Astrocyte (in vitro differentiated cells and primary cell): Measurements from ENCODE around the gene ARID4B. TPM values are rescaled to one million over a fixed set of nuclear protein-coding genes. Genes with fewer than 3 reads are reported as not detected.

Source experiments
- DNase-seq: peaks from one replicate; pipeline ENCODE4 v3.0.0-alpha.2; 2010; ENCODE audit warnings: low read depth
- FAIRE-seq: peaks from 2 replicates; lab custom pipeline; 2011; peaks lifted over from hg19 to GRCh38; lab: Jason Lieb, UNC
- H2AFZ ChIP-seq: 2 replicates; pipeline ENCODE4 v1.6.0; 2012; ENCODE audit warnings: low read depth, low read length, inconsistent platforms
- H3K27ac ChIP-seq: 2 replicates; pipeline ENCODE4 v1.5.1; 2011; ENCODE audit warnings: low read depth, low read length, inconsistent platforms
- H3K27me3 ChIP-seq: 2 replicates; pipeline ENCODE4 v1.6.0; 2011; ENCODE audit warnings: low read length, inconsistent platforms; ENCODE audit not compliant: insufficient read depth
- H3K36me3 ChIP-seq: 2 replicates; pipeline ENCODE4 v1.5.1; 2011; ENCODE audit warnings: low read length, inconsistent platforms; ENCODE audit not compliant: insufficient read depth
- H3K4me1 ChIP-seq: 2 replicates; pipeline ENCODE4 v1.5.1; 2011; ENCODE audit warnings: low read length, inconsistent platforms; ENCODE audit not compliant: insufficient read depth
- H3K4me2 ChIP-seq: 2 replicates; pipeline ENCODE4 v1.6.0; 2012; ENCODE audit warnings: low read length, inconsistent platforms
- H3K4me3 ChIP-seq: 2 replicates; pipeline ENCODE4 v1.5.1; 2011; ENCODE audit warnings: low read depth, mild to moderate bottlenecking, low read length, inconsistent platforms; ENCODE audit not compliant: insufficient read depth
- H3K79me2 ChIP-seq: 2 replicates; pipeline ENCODE4 v1.6.0; 2012; ENCODE audit warnings: mild to moderate bottlenecking, low read length, inconsistent platforms; ENCODE audit not compliant: insufficient read depth
- H3K9ac ChIP-seq: 2 replicates; pipeline ENCODE4 v1.6.0; 2012; ENCODE audit warnings: mild to moderate bottlenecking, low read length, inconsistent platforms
- H3K9me3 ChIP-seq: 2 replicates; pipeline ENCODE4 v1.5.1; 2012; ENCODE audit warnings: low read depth, mild to moderate bottlenecking, low read length, inconsistent platforms; ENCODE audit not compliant: insufficient read depth
- H4K20me1 ChIP-seq: 2 replicates; pipeline ENCODE4 v1.6.0; 2012; ENCODE audit warnings: low read length, inconsistent platforms; ENCODE audit not compliant: insufficient read depth
- H3K27ac Mint-ChIP-seq: one replicate; pipeline ENCODE4 v1.8.0; 2021; ENCODE audit warnings: mild to moderate bottlenecking, mixed read lengths; ENCODE audit not compliant: unreplicated experiment
- H3K27me3 Mint-ChIP-seq: one replicate; pipeline ENCODE4 v1.8.0; 2021; ENCODE audit warnings: low read depth, mixed read lengths; ENCODE audit not compliant: unreplicated experiment
- H3K36me3 Mint-ChIP-seq: one replicate; pipeline ENCODE4 v1.8.0; 2021; ENCODE audit warnings: low read depth, mixed read lengths; ENCODE audit not compliant: unreplicated experiment
- H3K4me1 Mint-ChIP-seq: one replicate; pipeline ENCODE4 v1.8.0; 2021; ENCODE audit warnings: low read depth, mixed read lengths; ENCODE audit not compliant: unreplicated experiment
- H3K4me3 Mint-ChIP-seq: one replicate; pipeline ENCODE4 v1.8.0; 2021; ENCODE audit warnings: mild to moderate bottlenecking, moderate library complexity, mixed read lengths; ENCODE audit not compliant: unreplicated experiment
- H3K9me3 Mint-ChIP-seq: one replicate; pipeline ENCODE4 v1.8.0; 2021; ENCODE audit warnings: mild to moderate bottlenecking, mixed read lengths; ENCODE audit not compliant: unreplicated experiment
- EZH2 ChIP-seq: IDR thresholded peaks from 2 replicates; pipeline ENCODE4 v1.6.1; 2012; ENCODE audit warnings: mild to moderate bottlenecking, low read length, inconsistent platforms; ENCODE audit not compliant: insufficient read depth
- total RNA-seq: library from RNA; stranded (reverse); gene quantifications from 2 replicates; pipeline ENCODE4 v1.2.1, GENCODE V29; 2021
- TF ChIP-seq, protein P1 (sequence below): IDR thresholded peaks from 2 replicates; pipeline ENCODE4 v1.5.1; 2011; ENCODE audit warnings: low read depth, mild to moderate bottlenecking, inconsistent platforms, low read length, moderate library complexity; ENCODE audit not compliant: insufficient read depth

Gene ARID4B
- total RNA-seq, 1 donor from 2014 or later = 38.6 TPM

GRCh38 chr1:235339746-235340145 is 11.8 kb upstream of the ARID4B start:
- Histone ChIP-seq H4K20me1 (no peaks in the 10 kb centered on the region), H3K27me3 (no peaks in the 10 kb centered on the region), H3K79me2 (peaks cover 14% of the 10 kb centered on the region), H3K4me1 (no peaks in the 10 kb centered on the region), H3K9me3 (no peaks in the 10 kb centered on the region), H2AFZ (no peak overlapping the region), H3K4me2 (no peak overlapping the region), H3K36me3 (peaks cover 19% of the 10 kb centered on the region), H3K4me3 (no peak overlapping the region), H3K27ac (no peak overlapping the region), H3K9ac (no peak overlapping the region)
- Mint-ChIP-seq H3K4me1 (no peaks in the 10 kb centered on the region), H3K36me3 (peaks cover 7% of the 10 kb centered on the region), H3K4me3 (no peak overlapping the region), H3K27me3 (no peaks in the 10 kb centered on the region), H3K27ac (no peak overlapping the region), H3K9me3 (no peaks in the 10 kb centered on the region)
- DNase-seq (no peak), FAIRE-seq (no peak)
- no peak for TF ChIP-seq EZH2
- TF ChIP-seq, protein P1, sequence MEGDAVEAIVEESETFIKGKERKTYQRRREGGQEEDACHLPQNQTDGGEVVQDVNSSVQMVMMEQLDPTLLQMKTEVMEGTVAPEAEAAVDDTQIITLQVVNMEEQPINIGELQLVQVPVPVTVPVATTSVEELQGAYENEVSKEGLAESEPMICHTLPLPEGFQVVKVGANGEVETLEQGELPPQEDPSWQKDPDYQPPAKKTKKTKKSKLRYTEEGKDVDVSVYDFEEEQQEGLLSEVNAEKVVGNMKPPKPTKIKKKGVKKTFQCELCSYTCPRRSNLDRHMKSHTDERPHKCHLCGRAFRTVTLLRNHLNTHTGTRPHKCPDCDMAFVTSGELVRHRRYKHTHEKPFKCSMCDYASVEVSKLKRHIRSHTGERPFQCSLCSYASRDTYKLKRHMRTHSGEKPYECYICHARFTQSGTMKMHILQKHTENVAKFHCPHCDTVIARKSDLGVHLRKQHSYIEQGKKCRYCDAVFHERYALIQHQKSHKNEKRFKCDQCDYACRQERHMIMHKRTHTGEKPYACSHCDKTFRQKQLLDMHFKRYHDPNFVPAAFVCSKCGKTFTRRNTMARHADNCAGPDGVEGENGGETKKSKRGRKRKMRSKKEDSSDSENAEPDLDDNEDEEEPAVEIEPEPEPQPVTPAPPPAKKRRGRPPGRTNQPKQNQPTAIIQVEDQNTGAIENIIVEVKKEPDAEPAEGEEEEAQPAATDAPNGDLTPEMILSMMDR = no peak

DNA sequence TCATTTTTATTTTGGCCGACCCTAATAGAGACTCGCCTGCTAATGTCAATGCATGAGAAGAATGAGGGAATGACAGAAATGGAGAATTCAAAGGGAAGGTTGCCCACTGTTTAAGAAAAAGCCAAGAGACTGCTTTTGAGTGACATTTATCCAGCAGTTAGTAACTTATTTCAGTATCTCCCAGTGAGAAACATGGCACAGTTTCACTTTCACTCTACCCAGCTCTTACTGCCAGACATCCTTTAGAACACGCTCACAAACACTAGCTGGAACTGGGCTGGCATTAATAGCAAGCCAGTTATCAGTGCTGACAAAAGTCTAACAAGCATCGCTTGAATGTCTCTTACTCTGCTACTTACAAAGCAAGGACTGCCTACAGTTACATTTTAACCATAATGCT is 8.9 kb upstream of the ARID4B start:
- no peak overlapping the region for H3K27ac Mint-ChIP-seq
- Histone ChIP-seq H3K9me3 (no peaks in the 10 kb centered on the region), H3K27me3 (no peaks in the 10 kb centered on the region), H3K4me2 (no peak overlapping the region), H3K4me3 (no peak overlapping the region), H2AFZ (no peak overlapping the region), H3K27ac (no peak overlapping the region), H3K36me3 (peaks cover 9% of the 10 kb centered on the region), H4K20me1 (peaks cover 12% of the 10 kb centered on the region), H3K79me2 (peaks cover 41% of the 10 kb centered on the region), H3K4me1 (no peaks in the 10 kb centered on the region), H3K9ac (no peak overlapping the region)
- no peaks in the 10 kb centered on the region for H3K9me3 Mint-ChIP-seq
- no peaks in the 10 kb centered on the region for H3K36me3 Mint-ChIP-seq
- no peak for DNase-seq
- FAIRE-seq = no peak
- H3K4me3 Mint-ChIP-seq = no peak overlapping the region
- TF ChIP-seq, protein P1 = no peak
- TF ChIP-seq EZH2 = no peak
- peaks cover 6% of the 10 kb centered on the region for H3K4me1 Mint-ChIP-seq
- H3K27me3 Mint-ChIP-seq = no peaks in the 10 kb centered on the region

DNA sequence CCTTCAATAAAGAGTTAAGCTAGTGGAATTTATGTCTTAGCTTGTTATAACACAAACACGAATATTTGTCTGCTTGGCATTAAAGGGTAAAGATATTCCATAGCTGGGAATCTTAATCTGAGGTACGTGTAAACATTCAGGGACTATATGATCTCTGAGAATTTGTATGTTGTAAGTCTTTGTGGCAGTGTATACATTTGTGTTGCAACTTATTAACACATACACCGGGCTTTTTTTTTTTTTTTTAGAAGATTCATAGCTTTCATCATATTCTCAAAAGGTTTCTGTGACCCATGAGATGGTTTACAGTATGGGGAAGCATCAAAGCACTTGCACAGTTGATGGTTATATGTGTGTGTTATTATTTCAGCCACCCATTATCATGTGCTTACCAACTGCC is 3.4 kb upstream of the ARID4B start:
- H3K4me2 ChIP-seq = peak overlapping the region; percentile 89
- TF ChIP-seq, protein P1 = no peak
- TF ChIP-seq EZH2 = no peak

More for the DNA sequence above, 3.4 kb upstream of the ARID4B start:
- no peaks in the 10 kb centered on the region for H3K9me3 ChIP-seq
- peaks cover 81% of the 10 kb centered on the region for H3K79me2 ChIP-seq
- H3K9ac ChIP-seq = peak overlapping the region; percentile 0
- DNase-seq = no peak
- peaks cover 2% of the 10 kb centered on the region for H3K36me3 ChIP-seq
- H4K20me1 ChIP-seq = peaks cover 23% of the 10 kb centered on the region
- Mint-ChIP-seq H3K27ac (peak overlapping the region; percentile 9), H3K4me1 (peaks cover 20% of the 10 kb centered on the region), H3K27me3 (no peaks in the 10 kb centered on the region), H3K4me3 (no peak overlapping the region), H3K9me3 (no peaks in the 10 kb centered on the region), H3K36me3 (peaks cover 2% of the 10 kb centered on the region)
- H3K4me3 ChIP-seq = no peak overlapping the region
- no peaks in the 10 kb centered on the region for H3K27me3 ChIP-seq
- H3K27ac ChIP-seq = no peak overlapping the region
- no peak overlapping the region for H2AFZ ChIP-seq
- peaks cover 1% of the 10 kb centered on the region for H3K4me1 ChIP-seq
- FAIRE-seq = no peak
